Mucosa of descending colon (tissue), 3 donors: ENCODE results near the gene STIMATE. TPM values are rescaled to one million over a fixed set of nuclear protein-coding genes. Genes with fewer than 3 reads are reported as not detected.
A peak's percentile ranks its signal among the peaks of the same experiment; 100 is the strongest.

Experiments used
- ATAC-seq: fragments of 200-7000 bp; cut with Tn5 transposase; one replicate; pipeline ENCODE4 v1.9.1; 2020; ENCODE audit warnings: mild to moderate bottlenecking, moderate library complexity
- DNase-seq, 3 donors: peaks; one replicate each; pipeline ENCODE4 v3.0.0-alpha.2; 2020
- H3K36me3 ChIP-seq: fragments of 200-600 bp; one replicate; pipeline ENCODE4 v1.8.0; 2021; ENCODE audit warnings: low read depth, mild to moderate bottlenecking
- H3K4me1 ChIP-seq: fragments of 200-600 bp; one replicate; pipeline ENCODE4 v1.8.0; 2021; ENCODE audit warnings: low read depth, mild to moderate bottlenecking
- H3K4me3 ChIP-seq: fragments of 200-600 bp; one replicate; pipeline ENCODE4 v1.8.0; 2021; ENCODE audit warnings: mild to moderate bottlenecking
- H3K9me3 ChIP-seq: fragments of 200-600 bp; one replicate; pipeline ENCODE4 v1.8.0; 2021; ENCODE audit warnings: mild to moderate bottlenecking
- CTCF ChIP-seq: fragments of 200-600 bp; IDR thresholded peaks from one replicate; pipeline ENCODE4 v1.8.0; 2022; ENCODE audit warnings: antibody characterized with exemption, mild to moderate bottlenecking
- intact Hi-C, 2 donors: fragments of 100-400 bp; cut with DNase I in 1 of 2; cut with micrococcal nuclease in 1 of 2; formaldehyde crosslinking; loops; one replicate each; pipeline versions ENCODE4 v1.11.0 to v1.11.1; 2022; cut with DNase I, micrococcal nuclease
- total RNA-seq, 3 donors: library from RNA; stranded (reverse); fragmentation: NEBNext Ultra II Directional in 2 of 3; extraction: Animal tissue kit (Norgen Biotek cat#: 25700) in 2 of 3; gene quantifications; one replicate each; pipeline versions ENCODE4 v1.2.1 to v1.2.4, GENCODE V29; 2021 to 2023
- donor health status: DM: no; HTN: no; CAD: no; lungs with moderate emphysema.
- donor health status: DM: no; HTN: no; CAD: no.
- donor health status: DM: no; HTN: yes; CAD: no.

Gene STIMATE
- total RNA-seq, 3 donors from 2014 or later, result 9.3 to 14.8 (median 11.1) TPM

- DNase-seq, result no peak
- Histone ChIP-seq H3K4me1 (no peaks in the 10 kb centered on the region), H3K4me3 (no peak overlapping the region), H3K9me3 (no peaks in the 10 kb centered on the region), H3K36me3 (no peaks in the 10 kb centered on the region)
- intact Hi-C loops, result no loop called here
- TF ChIP-seq CTCF, result no peak
- no peak for ATAC-seq
These were observed 55.4 kb downstream of the STIMATE start for GRCh38 chr3:52841981-52842340.

GRCh38 chr3:52841211-52841980 is 56.0 kb downstream of the STIMATE start:
- no peak for ATAC-seq
- no peak for DNase-seq
- Histone ChIP-seq H3K4me3 (no peak overlapping the region), H3K9me3 (no peaks in the 10 kb centered on the region), H3K4me1 (no peaks in the 10 kb centered on the region), H3K36me3 (no peaks in the 10 kb centered on the region)
- no peak for TF ChIP-seq CTCF
- intact Hi-C loops, result no loop called here

GRCh38 chr3:52839892-52840545 is 57.3 kb downstream of the STIMATE start:
- no peak for ATAC-seq
- Histone ChIP-seq H3K4me3 (no peak overlapping the region), H3K9me3 (no peaks in the 10 kb centered on the region), H3K4me1 (no peaks in the 10 kb centered on the region), H3K36me3 (no peaks in the 10 kb centered on the region)
- intact Hi-C loops, result no loop called here
- TF ChIP-seq CTCF, result no peak
- DNase-seq, result no peak

GRCh38 chr3:52839268-52839575 is 58.1 kb downstream of the STIMATE start:
- Histone ChIP-seq H3K36me3 (no peaks in the 10 kb centered on the region), H3K9me3 (no peaks in the 10 kb centered on the region), H3K4me1 (no peaks in the 10 kb centered on the region), H3K4me3 (no peak overlapping the region)
- no peak for TF ChIP-seq CTCF
- DNase-seq (peak in 1 of 3 donors; percentile 10), ATAC-seq (no peak)
- intact Hi-C loops, result no loop called here

GRCh38 chr3:52838561-52839267 is 58.6 kb downstream of the STIMATE start:
- no peak for TF ChIP-seq CTCF
- Histone ChIP-seq H3K4me3 (no peak overlapping the region), H3K9me3 (no peaks in the 10 kb centered on the region), H3K36me3 (no peaks in the 10 kb centered on the region), H3K4me1 (no peaks in the 10 kb centered on the region)
- intact Hi-C loops, result no loop called here
- ATAC-seq, result peak; percentile 36
- DNase-seq, result peak in 1 of 3 donors; percentile 18
